GM23338 (cell line): ENCODE measurements around the gene FKBP10. TPM values are rescaled to one million over a fixed set of nuclear protein-coding genes. Genes with fewer than 3 reads are reported as not detected.

Experiments used
- ATAC-seq: fragments of 200-7000 bp; cut with Tn5 transposase; 3 replicates; pipeline ENCODE4 v1.9.1; 2020
- DNase-seq: peaks from one replicate; pipeline ENCODE4 v3.0.0-alpha.2; 2015; ENCODE audit warnings: low spot score
- H2AFZ ChIP-seq: fragments of 200-600 bp; sonication (generic); 2 replicates; pipeline ENCODE4 v1.8.0; 2016; ENCODE audit warnings: antibody characterized with exemption, mild to moderate bottlenecking, moderate library complexity
- H3F3A ChIP-seq: fragments of 200-600 bp; sonication (generic); replicated peaks from 2 replicates; pipeline ENCODE4 v1.8.0; 2017; ENCODE audit warnings: antibody characterized with exemption, mixed run types, low read depth
- H3K27ac ChIP-seq: fragments of 200-600 bp; sonication (generic); 2 replicates; pipeline ENCODE4 v1.6.1; 2016; ENCODE audit warnings: low read depth
- H3K27me3 ChIP-seq: fragments of 200-600 bp; sonication (generic); 2 replicates; pipeline ENCODE4 v1.8.0; 2016; ENCODE audit warnings: mild to moderate bottlenecking, mixed run types, moderate library complexity; ENCODE audit not compliant: insufficient read depth
- H3K36me3 ChIP-seq: fragments of 200-600 bp; sonication (generic); 2 replicates; pipeline ENCODE4 v1.8.0; 2016; ENCODE audit warnings: mild to moderate bottlenecking; ENCODE audit not compliant: insufficient read depth
- H3K4me1 ChIP-seq: fragments of 200-600 bp; sonication (generic); 2 replicates; pipeline ENCODE4 v1.8.0; 2016; ENCODE audit warnings: mild to moderate bottlenecking, moderate library complexity; ENCODE audit not compliant: insufficient read depth
- H3K4me2 ChIP-seq: fragments of 200-600 bp; sonication (generic); 2 replicates; pipeline ENCODE4 v1.7.1; 2017; ENCODE audit warnings: mixed run types
- H3K4me3 ChIP-seq: fragments of 200-600 bp; sonication (generic); 2 replicates; pipeline ENCODE4 v1.6.1; 2016; ENCODE audit warnings: mixed run types
- H3K79me2 ChIP-seq: fragments of 200-600 bp; sonication (generic); replicated peaks from 2 replicates; pipeline ENCODE4 v1.8.0; 2017; ENCODE audit warnings: mild to moderate bottlenecking; ENCODE audit not compliant: insufficient read depth
- H3K9me2 ChIP-seq: fragments of 200-600 bp; sonication (generic); 2 replicates; pipeline ENCODE4 v1.8.0; 2017; ENCODE audit not compliant: insufficient read depth
- H4K20me1 ChIP-seq: fragments of 200-600 bp; sonication (generic); replicated peaks from 2 replicates; pipeline ENCODE4 v1.8.0; 2017; ENCODE audit warnings: mild to moderate bottlenecking; ENCODE audit not compliant: insufficient read depth
- H3K27ac Mint-ChIP-seq: 2 replicates; pipeline ENCODE4 v1.8.0; 2020; ENCODE audit warnings: inconsistent platforms, mild to moderate bottlenecking, moderate library complexity, mixed read lengths
- H3K27me3 Mint-ChIP-seq: 3 replicates; pipeline ENCODE4 v1.8.0; 2022; ENCODE audit warnings: low read depth, mild to moderate bottlenecking, moderate library complexity, mixed read lengths, inconsistent platforms; ENCODE audit not compliant: insufficient read depth, poor library complexity
- H3K36me3 Mint-ChIP-seq: 3 replicates; pipeline ENCODE4 v1.8.0; 2021; ENCODE audit warnings: low read depth, mild to moderate bottlenecking, inconsistent platforms, moderate library complexity, mixed read lengths
- H3K4me1 Mint-ChIP-seq: 3 replicates; pipeline ENCODE4 v1.8.0; 2020; ENCODE audit warnings: mild to moderate bottlenecking, inconsistent platforms, mixed read lengths
- H3K4me3 Mint-ChIP-seq: 3 replicates; pipeline ENCODE4 v1.8.0; 2021; ENCODE audit warnings: moderate library complexity, mild to moderate bottlenecking, inconsistent platforms, mixed read lengths
- H3K9me3 Mint-ChIP-seq: 3 replicates; pipeline ENCODE4 v1.8.0; 2020; ENCODE audit warnings: moderate library complexity, mild to moderate bottlenecking, inconsistent platforms, mixed read lengths
- CREB1 ChIP-seq: fragments of 250-450 bp; sonication (Bioruptor Pico); IDR thresholded peaks from 2 replicates; pipeline ENCODE4 v1.5.0; 2020; ENCODE audit warnings: low read depth, mild to moderate bottlenecking, moderate library complexity
- EZH2 ChIP-seq: fragments of 200-600 bp; sonication (generic); IDR thresholded peaks from one replicate; pipeline ENCODE4 v1.8.0; 2017; ENCODE audit warnings: antibody characterized with exemption, mild to moderate bottlenecking, low read depth; ENCODE audit not compliant: unreplicated experiment
- EZH2phosphoT487 ChIP-seq: fragments of 200-600 bp; sonication (generic); IDR thresholded peaks from one replicate; pipeline ENCODE4 v1.8.1; 2018; ENCODE audit warnings: antibody characterized with exemption; ENCODE audit not compliant: unreplicated experiment
- NANOG ChIP-seq: IDR thresholded peaks from 2 replicates; pipeline ENCODE4 v1.6.1; 2016; ENCODE audit warnings: antibody characterized with exemption, borderline replicate concordance
- ZNF331 ChIP-seq: fragments of 250-450 bp; sonication (Bioruptor Pico); IDR thresholded peaks from 2 replicates; pipeline ENCODE4 v1.5.0; 2020; ENCODE audit warnings: low read depth, mild to moderate bottlenecking, moderate library complexity
- polyA plus RNA-seq: library from polyadenylated mRNA; unstranded; fragments of >200 nt; fragmentation: Nextera tagmentation; extraction: Ambion mirVana; gene quantifications from 2 replicates; pipeline ENCODE4 v1.2.1, GENCODE V29; 2016
- total RNA-seq: library from RNA; depleted of rRNA; stranded (reverse); fragments of >200 nt; shearing (Covaris generic); gene quantifications from 2 replicates; pipeline ENCODE4 v1.2.3, GENCODE V29; 2014
- TF ChIP-seq, protein P1 (sequence below): IDR thresholded peaks from one replicate; pipeline ENCODE4 v1.6.1; 2018; ENCODE audit warnings: antibody characterized with exemption; ENCODE audit not compliant: unreplicated experiment
- TF ChIP-seq, protein P2 (sequence below): IDR thresholded peaks from 2 replicates; pipeline ENCODE4 v1.6.1; 2016; ENCODE audit warnings: antibody characterized with exemption
- TF ChIP-seq, protein P3 (sequence below): fragments of 250-450 bp; sonication (Bioruptor Pico); IDR thresholded peaks from 2 replicates; pipeline ENCODE4 v1.5.0; 2020; ENCODE audit warnings: mild to moderate bottlenecking, moderate library complexity

FKBP10 gene
- total and polyA plus RNA-seq, 2 experiments from 2014 or later, result 26.2 to 151 TPM

DNA sequence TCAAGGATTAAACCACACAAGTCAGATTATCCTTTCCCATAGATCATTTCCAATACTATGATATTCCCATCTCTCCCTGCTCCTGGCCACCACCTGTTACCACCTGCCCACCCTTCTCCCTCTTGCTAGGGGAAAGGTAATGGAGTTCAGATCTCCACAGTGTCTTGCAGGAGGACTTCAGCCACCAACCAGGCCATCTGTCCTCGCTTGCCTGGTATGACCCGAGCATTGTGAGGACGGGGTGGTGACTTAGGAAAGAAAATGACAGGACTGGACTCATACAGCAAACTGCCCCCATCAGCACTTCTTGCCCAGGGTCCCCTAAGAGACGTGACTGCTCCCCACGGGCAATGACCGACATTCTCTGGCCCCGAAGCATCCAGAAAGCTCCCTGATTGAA, 10.8 kb downstream of the FKBP10 start:
- DNase-seq (no peak), ATAC-seq (no peak)
- Histone ChIP-seq H3K4me3 (no peak overlapping the region), H3K4me2 (no peak overlapping the region), H3K79me2 (no peaks in the 10 kb centered on the region), H2AFZ (no peak overlapping the region), H3K4me1 (peaks cover 12% of the 10 kb centered on the region), H3K36me3 (peaks cover 4% of the 10 kb centered on the region), H3K27me3 (no peaks in the 10 kb centered on the region), H3K27ac (0 out of 2 replicates have a peak overlapping the region, but pooled peaks have one; percentile 26), H3F3A (peaks cover 6% of the 10 kb centered on the region; the same call in 1 of the 2 replicates), H4K20me1 (no peaks in the 10 kb centered on the region; the same call in 1 of the 2 replicates), H3K9me2 (no peaks in the 10 kb centered on the region)
- Mint-ChIP-seq H3K9me3 (no peaks in the 10 kb centered on the region), H3K36me3 (peaks cover 58% of the 10 kb centered on the region), H3K27me3 (peaks cover 18% of the 10 kb centered on the region), H3K4me3 (no peak overlapping the region), H3K4me1 (peaks cover 11% of the 10 kb centered on the region), H3K27ac (no peak overlapping the region)
- TF ChIP-seq, protein P1, sequence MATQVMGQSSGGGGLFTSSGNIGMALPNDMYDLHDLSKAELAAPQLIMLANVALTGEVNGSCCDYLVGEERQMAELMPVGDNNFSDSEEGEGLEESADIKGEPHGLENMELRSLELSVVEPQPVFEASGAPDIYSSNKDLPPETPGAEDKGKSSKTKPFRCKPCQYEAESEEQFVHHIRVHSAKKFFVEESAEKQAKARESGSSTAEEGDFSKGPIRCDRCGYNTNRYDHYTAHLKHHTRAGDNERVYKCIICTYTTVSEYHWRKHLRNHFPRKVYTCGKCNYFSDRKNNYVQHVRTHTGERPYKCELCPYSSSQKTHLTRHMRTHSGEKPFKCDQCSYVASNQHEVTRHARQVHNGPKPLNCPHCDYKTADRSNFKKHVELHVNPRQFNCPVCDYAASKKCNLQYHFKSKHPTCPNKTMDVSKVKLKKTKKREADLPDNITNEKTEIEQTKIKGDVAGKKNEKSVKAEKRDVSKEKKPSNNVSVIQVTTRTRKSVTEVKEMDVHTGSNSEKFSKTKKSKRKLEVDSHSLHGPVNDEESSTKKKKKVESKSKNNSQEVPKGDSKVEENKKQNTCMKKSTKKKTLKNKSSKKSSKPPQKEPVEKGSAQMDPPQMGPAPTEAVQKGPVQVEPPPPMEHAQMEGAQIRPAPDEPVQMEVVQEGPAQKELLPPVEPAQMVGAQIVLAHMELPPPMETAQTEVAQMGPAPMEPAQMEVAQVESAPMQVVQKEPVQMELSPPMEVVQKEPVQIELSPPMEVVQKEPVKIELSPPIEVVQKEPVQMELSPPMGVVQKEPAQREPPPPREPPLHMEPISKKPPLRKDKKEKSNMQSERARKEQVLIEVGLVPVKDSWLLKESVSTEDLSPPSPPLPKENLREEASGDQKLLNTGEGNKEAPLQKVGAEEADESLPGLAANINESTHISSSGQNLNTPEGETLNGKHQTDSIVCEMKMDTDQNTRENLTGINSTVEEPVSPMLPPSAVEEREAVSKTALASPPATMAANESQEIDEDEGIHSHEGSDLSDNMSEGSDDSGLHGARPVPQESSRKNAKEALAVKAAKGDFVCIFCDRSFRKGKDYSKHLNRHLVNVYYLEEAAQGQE, result no peak
- no peak for TF ChIP-seq CREB1 (CRISPR knock-in tag)
- TF ChIP-seq, protein P2, sequence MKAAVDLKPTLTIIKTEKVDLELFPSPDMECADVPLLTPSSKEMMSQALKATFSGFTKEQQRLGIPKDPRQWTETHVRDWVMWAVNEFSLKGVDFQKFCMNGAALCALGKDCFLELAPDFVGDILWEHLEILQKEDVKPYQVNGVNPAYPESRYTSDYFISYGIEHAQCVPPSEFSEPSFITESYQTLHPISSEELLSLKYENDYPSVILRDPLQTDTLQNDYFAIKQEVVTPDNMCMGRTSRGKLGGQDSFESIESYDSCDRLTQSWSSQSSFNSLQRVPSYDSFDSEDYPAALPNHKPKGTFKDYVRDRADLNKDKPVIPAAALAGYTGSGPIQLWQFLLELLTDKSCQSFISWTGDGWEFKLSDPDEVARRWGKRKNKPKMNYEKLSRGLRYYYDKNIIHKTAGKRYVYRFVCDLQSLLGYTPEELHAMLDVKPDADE, result no peak
- TF ChIP-seq ZNF331, result no peak

DNA sequence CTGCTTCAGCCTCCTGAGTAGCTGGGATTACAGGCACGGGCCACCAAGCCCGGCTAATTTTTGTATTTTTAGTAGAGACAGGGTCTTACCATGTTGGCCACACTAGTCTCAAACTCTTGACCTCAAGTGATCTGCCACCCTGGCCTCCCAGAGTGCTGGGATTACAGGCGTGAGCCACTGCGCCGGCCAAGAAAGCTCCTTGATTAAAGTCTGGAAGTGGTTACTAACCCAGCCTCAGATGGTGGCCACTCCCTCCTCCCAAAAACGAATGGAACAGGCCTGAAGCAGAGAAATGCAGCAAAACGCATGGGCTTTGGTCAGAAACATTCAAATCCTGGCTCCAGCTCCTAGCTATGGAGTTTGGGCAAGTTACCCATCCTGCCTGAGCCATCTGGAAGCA, 11.3 kb downstream of the FKBP10 start:
- no peaks in the 10 kb centered on the region for H3K9me3 Mint-ChIP-seq
- H3K36me3 Mint-ChIP-seq, result peaks cover 62% of the 10 kb centered on the region
- no peak overlapping the region for H3K4me3 ChIP-seq
- no peaks in the 10 kb centered on the region for H3K9me2 ChIP-seq
- DNase-seq (no peak), ATAC-seq (no peak)
- no peak overlapping the region for H3K4me3 Mint-ChIP-seq
- no peaks in the 10 kb centered on the region; the same call in 1 of the 2 replicates for H4K20me1 ChIP-seq
- no peaks in the 10 kb centered on the region for H3K27me3 ChIP-seq
- peaks cover 11% of the 10 kb centered on the region for H3K4me1 Mint-ChIP-seq
- peaks cover 4% of the 10 kb centered on the region for H3K36me3 ChIP-seq
- H3K27ac Mint-ChIP-seq, result no peak overlapping the region
- H2AFZ ChIP-seq, result no peak overlapping the region
- H3K4me1 ChIP-seq, result peaks cover 8% of the 10 kb centered on the region
- H3K79me2 ChIP-seq, result no peaks in the 10 kb centered on the region
- H3K27ac ChIP-seq, result 0 out of 2 replicates have a peak overlapping the region, but pooled peaks have one; percentile 26
- H3K4me2 ChIP-seq, result no peak overlapping the region
- peaks cover 6% of the 10 kb centered on the region; the same call in 1 of the 2 replicates for H3F3A ChIP-seq
- H3K27me3 Mint-ChIP-seq, result peaks cover 18% of the 10 kb centered on the region
- TF ChIP-seq EZH2phosphoT487 (no peak), NANOG (no peak), EZH2 (no peak), CREB1 (CRISPR knock-in tag) (no peak), ZNF331 (no peak)
- TF ChIP-seq, protein P3, sequence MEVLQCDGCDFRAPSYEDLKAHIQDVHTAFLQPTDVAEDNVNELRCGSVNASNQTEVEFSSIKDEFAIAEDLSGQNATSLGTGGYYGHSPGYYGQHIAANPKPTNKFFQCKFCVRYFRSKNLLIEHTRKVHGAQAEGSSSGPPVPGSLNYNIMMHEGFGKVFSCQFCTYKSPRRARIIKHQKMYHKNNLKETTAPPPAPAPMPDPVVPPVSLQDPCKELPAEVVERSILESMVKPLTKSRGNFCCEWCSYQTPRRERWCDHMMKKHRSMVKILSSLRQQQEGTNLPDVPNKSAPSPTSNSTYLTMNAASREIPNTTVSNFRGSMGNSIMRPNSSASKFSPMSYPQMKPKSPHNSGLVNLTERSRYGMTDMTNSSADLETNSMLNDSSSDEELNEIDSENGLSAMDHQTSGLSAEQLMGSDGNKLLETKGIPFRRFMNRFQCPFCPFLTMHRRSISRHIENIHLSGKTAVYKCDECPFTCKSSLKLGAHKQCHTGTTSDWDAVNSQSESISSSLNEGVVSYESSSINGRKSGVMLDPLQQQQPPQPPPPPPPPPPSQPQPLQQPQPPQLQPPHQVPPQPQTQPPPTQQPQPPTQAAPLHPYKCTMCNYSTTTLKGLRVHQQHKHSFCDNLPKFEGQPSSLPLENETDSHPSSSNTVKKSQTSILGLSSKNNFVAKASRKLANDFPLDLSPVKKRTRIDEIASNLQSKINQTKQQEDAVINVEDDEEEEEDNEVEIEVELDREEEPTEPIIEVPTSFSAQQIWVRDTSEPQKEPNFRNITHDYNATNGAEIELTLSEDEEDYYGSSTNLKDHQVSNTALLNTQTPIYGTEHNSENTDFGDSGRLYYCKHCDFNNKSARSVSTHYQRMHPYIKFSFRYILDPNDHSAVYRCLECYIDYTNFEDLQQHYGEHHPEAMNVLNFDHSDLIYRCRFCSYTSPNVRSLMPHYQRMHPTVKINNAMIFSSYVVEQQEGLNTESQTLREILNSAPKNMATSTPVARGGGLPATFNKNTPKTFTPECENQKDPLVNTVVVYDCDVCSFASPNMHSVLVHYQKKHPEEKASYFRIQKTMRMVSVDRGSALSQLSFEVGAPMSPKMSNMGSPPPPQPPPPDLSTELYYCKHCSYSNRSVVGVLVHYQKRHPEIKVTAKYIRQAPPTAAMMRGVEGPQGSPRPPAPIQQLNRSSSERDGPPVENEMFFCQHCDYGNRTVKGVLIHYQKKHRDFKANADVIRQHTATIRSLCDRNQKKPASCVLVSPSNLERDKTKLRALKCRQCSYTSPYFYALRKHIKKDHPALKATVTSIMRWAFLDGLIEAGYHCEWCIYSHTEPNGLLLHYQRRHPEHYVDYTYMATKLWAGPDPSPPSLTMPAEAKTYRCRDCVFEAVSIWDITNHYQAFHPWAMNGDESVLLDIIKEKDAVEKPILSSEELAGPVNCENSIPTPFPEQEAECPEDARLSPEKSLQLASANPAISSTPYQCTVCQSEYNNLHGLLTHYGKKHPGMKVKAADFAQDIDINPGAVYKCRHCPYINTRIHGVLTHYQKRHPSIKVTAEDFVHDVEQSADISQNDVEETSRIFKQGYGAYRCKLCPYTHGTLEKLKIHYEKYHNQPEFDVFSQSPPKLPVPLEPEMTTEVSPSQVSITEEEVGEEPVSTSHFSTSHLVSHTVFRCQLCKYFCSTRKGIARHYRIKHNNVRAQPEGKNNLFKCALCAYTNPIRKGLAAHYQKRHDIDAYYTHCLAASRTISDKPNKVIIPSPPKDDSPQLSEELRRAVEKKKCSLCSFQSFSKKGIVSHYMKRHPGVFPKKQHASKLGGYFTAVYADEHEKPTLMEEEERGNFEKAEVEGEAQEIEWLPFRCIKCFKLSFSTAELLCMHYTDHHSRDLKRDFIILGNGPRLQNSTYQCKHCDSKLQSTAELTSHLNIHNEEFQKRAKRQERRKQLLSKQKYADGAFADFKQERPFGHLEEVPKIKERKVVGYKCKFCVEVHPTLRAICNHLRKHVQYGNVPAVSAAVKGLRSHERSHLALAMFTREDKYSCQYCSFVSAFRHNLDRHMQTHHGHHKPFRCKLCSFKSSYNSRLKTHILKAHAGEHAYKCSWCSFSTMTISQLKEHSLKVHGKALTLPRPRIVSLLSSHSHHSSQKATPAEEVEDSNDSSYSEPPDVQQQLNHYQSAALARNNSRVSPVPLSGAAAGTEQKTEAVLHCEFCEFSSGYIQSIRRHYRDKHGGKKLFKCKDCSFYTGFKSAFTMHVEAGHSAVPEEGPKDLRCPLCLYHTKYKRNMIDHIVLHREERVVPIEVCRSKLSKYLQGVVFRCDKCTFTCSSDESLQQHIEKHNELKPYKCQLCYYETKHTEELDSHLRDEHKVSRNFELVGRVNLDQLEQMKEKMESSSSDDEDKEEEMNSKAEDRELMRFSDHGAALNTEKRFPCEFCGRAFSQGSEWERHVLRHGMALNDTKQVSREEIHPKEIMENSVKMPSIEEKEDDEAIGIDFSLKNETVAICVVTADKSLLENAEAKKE (CRISPR knock-in tag), result no peak
- TF ChIP-seq, protein P2, result no peak
